Ectodermal cell (in vitro differentiated cells): ENCODE data around the gene ZBTB16.
A peak's percentile ranks its signal among the peaks of the same experiment; 100 is the strongest.

Experiments used
- H3K27ac ChIP-seq: 2 replicates; pipeline ENCODE4 v1.7.0; 2013; ENCODE audit warnings: mild to moderate bottlenecking, low read depth, low read length; ENCODE audit not compliant: insufficient read depth, poor library complexity, severe bottlenecking
- H3K27me3 ChIP-seq: 2 replicates; pipeline ENCODE4 v1.7.0; 2013; ENCODE audit warnings: mild to moderate bottlenecking, low read length; ENCODE audit not compliant: insufficient read depth, control insufficient read depth, poor library complexity, severe bottlenecking
- H3K36me3 ChIP-seq: one replicate; pipeline ENCODE4 v1.7.0; 2013; ENCODE audit warnings: low read length; ENCODE audit not compliant: control insufficient read depth, insufficient read depth
- H3K4me1 ChIP-seq: one replicate; pipeline ENCODE4 v1.7.0; 2013; ENCODE audit warnings: low read length; ENCODE audit not compliant: control insufficient read depth, insufficient read depth
- H3K4me3 ChIP-seq: 2 replicates; pipeline ENCODE4 v1.7.0; 2013; ENCODE audit warnings: low read depth, low read length, control low read depth; ENCODE audit not compliant: insufficient read depth
- H3K9me3 ChIP-seq: 2 replicates; pipeline ENCODE4 v1.7.0; 2013; ENCODE audit warnings: mild to moderate bottlenecking, low read length, moderate library complexity; ENCODE audit not compliant: control insufficient read depth
- WGBS, 2 experiments: methylation state at CpG; one replicate each; pipeline ENCODE4 v1.1.7; 2013; ENCODE audit warnings: missing lambda C conversion rate in 2 of 2; 5-methylcytosine and 5-hydroxymethylcytosine counted together

ZBTB16 gene

DNA sequence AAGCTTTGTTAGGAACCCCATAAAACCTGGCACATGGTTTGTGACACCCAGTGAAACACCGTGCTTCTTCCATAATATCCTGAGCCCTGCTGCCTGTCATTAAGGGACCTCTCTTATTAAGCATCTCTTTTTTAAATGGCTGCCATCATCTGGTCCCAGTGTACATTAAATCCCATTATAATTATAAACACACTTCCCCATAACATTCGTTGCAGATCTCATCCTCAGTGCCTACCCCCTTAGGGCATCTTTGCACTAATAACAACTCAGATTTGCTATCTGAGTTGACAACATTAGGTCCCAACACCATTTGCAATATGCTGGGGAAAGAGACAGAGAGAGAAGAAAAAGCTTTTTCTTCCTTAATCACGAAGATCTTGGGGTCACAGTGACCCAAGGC, 4.7 kb upstream of the ZBTB16 start:
- Histone ChIP-seq H3K4me3 (no peak overlapping the region), H3K4me1 (peaks cover 33% of the 10 kb centered on the region), H3K27ac (no peak overlapping the region), H3K27me3 (peaks cover 26% of the 10 kb centered on the region), H3K9me3 (no peaks in the 10 kb centered on the region), H3K36me3 (no peaks in the 10 kb centered on the region)
- WGBS, 2 experiments, result 71 to 86% methylated on average over 3 of the region's 3 CpGs

DNA sequence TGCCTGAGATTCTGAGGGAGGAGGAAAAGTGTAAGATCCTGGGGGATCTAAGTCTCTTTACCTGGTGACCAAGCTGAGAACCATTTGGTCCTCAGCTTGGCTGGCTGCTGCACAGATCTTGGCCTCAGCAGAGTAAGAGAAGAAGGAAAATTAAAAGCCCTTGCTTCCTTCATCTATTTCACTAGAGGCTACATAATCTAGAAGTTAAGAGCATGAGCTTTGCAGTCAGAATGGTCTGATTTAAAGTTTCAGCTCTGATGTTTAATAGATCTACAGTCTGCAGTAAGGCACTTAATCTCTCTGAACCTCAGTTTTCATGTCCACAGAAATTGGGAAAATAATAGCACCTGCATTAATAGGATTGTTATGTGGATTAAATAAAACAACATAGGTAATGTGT, 3.1 kb upstream of the ZBTB16 start:
- Histone ChIP-seq H3K36me3 (no peaks in the 10 kb centered on the region), H3K9me3 (no peaks in the 10 kb centered on the region), H3K4me3 (no peak overlapping the region), H3K27me3 (peaks cover 42% of the 10 kb centered on the region), H3K27ac (no peak overlapping the region), H3K4me1 (peaks cover 34% of the 10 kb centered on the region)

DNA sequence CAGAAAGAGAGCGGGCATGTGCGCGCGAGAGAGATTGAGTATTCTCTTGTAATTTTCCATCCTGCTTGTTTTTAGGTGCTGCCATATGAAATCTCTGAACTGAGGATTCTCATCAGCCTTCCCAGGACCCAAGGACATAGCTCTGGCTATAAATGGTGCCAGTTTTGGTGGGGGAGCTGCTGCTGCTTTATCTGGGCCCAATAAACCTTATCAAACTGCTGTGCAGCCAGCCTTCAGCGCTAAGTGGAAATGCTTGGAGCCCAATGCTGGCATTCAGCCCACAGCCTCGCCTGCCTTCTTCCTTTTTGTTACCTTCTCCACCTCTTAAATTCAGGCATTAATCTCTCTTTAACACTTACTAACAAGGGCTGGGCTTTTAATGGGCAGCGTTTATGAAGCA, 2.4 kb upstream of the ZBTB16 start:
- Histone ChIP-seq H3K9me3 (no peaks in the 10 kb centered on the region), H3K4me3 (no peak overlapping the region), H3K27ac (no peak overlapping the region), H3K4me1 (peaks cover 40% of the 10 kb centered on the region), H3K27me3 (peaks cover 49% of the 10 kb centered on the region), H3K36me3 (no peaks in the 10 kb centered on the region)
- WGBS, 2 experiments, result 81 to 82% methylated on average over 7 of the region's 7 CpGs

DNA sequence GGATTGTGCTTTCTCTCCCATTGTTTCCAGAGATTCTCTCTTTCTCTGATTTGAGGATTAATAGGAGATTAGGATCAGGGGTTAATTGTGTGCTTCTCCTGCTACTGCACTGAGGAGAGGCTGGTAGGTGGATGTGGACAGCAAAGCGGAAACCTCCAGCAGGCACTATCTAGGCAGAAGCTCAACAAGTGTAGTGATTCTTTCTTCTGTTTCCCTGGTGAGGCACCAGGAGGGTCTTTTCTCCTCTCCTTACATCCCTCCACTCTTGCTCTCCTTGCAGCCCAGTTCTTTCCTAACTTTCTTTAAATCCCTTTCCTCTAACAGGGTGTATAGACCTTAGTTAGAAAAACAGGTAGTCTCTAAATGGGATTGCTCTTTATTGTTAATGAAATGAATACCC, 1.9 kb upstream of the ZBTB16 start:
- Histone ChIP-seq H3K27me3 (peaks cover 54% of the 10 kb centered on the region), H3K27ac (peak overlapping the region; percentile 11), H3K36me3 (no peaks in the 10 kb centered on the region), H3K4me3 (no peak overlapping the region), H3K4me1 (peaks cover 41% of the 10 kb centered on the region), H3K9me3 (no peaks in the 10 kb centered on the region)
- WGBS, 2 experiments, result 21 to 35% methylated on average over 1 of the region's 1 CpG

DNA sequence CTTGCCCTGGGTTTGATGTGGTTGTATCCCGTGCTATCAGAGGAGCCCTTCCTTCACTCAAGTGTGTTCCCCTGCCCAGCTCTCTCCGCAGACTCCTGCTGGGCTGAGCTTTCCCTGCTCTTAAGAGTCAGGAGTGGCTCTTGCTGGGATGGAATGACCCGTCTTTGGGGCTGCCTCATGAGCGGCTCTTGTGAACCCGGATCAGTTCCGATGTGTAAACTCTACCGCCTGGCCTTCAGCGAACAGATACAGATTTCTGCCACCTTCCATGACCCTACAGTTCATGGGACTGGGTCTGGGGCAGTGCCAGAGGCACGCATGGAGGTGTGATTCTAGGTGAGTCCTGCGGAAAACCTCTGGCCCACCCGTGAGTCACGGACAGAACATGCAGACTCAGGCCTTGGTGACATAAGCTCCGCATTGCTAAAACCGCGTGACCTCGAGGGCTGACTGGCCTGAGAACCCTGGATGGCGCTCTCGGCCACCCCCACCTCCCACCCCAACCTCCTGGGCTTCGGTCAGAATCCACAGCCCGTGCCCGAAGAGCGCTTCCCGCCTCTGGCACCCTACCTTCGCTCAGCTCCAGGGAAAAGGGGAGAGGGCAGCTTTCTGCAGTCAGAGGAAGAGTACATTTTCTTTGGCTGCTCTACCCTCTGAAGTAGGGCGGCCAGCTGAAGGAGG, 1.3 kb upstream of the ZBTB16 start:
- Histone ChIP-seq H3K9me3 (no peaks in the 10 kb centered on the region), H3K27me3 (peaks cover 59% of the 10 kb centered on the region), H3K4me1 (peaks cover 46% of the 10 kb centered on the region), H3K27ac (peak overlapping the region; percentile 11), H3K4me3 (peak overlapping the region; percentile 36), H3K36me3 (peaks cover 3% of the 10 kb centered on the region)
- 5 to 6% methylated on average over 24 to 25 of the region's 25 CpGs for WGBS, 2 experiments

DNA sequence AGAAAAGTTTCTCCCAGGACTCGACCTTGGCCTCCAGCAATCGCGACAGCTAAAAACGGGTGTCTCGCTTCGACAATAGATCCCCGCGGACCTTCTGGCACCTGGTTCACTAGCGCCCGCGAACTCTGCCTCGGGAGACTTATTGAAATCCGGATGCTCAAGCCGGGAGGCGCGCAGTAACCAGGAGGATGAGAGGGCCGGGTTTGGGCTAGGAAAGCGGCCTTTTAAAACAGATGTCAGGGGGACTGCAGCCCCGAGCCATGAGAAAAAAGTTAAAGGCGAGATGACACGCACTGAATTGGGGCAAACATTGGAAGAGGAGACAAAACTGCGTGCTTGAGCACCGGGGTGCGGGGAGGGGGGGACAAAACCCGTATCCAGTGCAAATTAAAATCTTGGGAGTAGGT, 637 bp upstream of the ZBTB16 start:
- Histone ChIP-seq H3K36me3 (peaks cover 10% of the 10 kb centered on the region), H3K9me3 (no peaks in the 10 kb centered on the region), H3K4me3 (peak overlapping the region; percentile 36), H3K27me3 (peaks cover 67% of the 10 kb centered on the region), H3K27ac (peak overlapping the region; percentile 50), H3K4me1 (peaks cover 47% of the 10 kb centered on the region)
- WGBS, 2 experiments, result 2 to 3% methylated on average over 25 of the region's 25 CpGs

DNA sequence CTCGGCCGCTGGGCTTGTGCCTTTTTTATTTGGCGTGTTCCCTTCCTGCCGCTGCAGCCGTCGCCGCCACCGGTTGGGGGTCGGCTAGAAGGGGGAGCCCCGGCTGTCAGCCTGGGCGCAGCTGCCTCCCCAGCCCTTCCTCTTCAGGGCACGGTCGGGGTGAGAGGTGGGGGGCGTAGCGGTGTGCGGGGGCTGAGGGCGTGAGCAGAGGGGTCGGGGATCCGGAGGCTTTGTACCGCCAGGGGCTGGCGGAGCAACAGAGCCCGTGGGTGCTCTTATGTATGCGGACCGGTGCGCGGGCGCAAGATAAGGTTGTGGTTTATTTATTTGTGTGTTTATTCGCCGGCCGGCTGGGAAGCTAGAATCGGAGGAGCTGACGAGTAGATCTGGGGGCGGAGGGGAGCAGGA, 477 bp downstream of the ZBTB16 start:
- peaks cover 52% of the 10 kb centered on the region for H3K4me1 ChIP-seq
- H3K27ac ChIP-seq, result peak overlapping the region; percentile 63
- WGBS, 2 experiments, result 0 to 1% methylated on average over 33 of the region's 33 CpGs
- H3K4me3 ChIP-seq, result peak overlapping the region; percentile 92
- peaks cover 20% of the 10 kb centered on the region for H3K36me3 ChIP-seq
- no peaks in the 10 kb centered on the region for H3K9me3 ChIP-seq
- peaks cover 68% of the 10 kb centered on the region for H3K27me3 ChIP-seq

DNA sequence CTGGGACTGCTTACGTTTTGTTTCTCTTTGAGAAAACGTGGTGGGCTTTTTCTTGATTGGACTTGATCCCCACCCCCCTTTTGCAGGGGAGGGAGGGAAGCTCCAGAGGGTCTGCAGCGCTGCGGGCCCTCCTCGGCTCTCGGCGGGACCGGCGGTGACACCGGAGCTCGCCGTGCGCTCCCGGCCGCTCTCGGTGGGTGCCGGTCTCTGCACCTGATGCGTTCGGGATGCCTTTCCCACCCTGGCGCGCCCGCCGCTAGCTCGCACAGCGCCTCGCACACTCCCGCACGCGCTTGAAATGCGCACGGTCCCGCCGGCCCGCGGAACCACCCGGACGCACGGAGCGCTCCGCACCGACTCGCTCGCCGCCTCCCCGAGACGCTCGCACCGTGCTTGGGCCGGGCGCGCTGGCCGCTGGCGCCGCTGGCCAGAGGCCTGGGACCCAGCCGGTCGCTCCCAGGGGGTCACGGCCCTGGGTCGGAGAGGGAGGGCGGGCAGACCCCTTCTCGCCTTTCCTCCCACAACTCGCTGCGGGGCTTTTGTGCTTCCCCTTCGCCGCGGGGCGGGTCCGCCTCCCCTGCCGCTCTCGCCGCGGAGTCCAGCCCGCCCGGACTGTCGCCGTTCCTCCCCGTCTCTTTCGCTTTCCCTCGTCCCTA, 1.0 kb downstream of the ZBTB16 start:
- peaks cover 20% of the 10 kb centered on the region for H3K36me3 ChIP-seq
- H3K27ac ChIP-seq, result peak overlapping the region; percentile 63
- peak overlapping the region; percentile 92 for H3K4me3 ChIP-seq
- 0% methylated on average over 78 of the region's 78 CpGs for WGBS, 2 experiments
- peaks cover 68% of the 10 kb centered on the region for H3K27me3 ChIP-seq
- peaks cover 57% of the 10 kb centered on the region for H3K4me1 ChIP-seq
- no peaks in the 10 kb centered on the region for H3K9me3 ChIP-seq

DNA sequence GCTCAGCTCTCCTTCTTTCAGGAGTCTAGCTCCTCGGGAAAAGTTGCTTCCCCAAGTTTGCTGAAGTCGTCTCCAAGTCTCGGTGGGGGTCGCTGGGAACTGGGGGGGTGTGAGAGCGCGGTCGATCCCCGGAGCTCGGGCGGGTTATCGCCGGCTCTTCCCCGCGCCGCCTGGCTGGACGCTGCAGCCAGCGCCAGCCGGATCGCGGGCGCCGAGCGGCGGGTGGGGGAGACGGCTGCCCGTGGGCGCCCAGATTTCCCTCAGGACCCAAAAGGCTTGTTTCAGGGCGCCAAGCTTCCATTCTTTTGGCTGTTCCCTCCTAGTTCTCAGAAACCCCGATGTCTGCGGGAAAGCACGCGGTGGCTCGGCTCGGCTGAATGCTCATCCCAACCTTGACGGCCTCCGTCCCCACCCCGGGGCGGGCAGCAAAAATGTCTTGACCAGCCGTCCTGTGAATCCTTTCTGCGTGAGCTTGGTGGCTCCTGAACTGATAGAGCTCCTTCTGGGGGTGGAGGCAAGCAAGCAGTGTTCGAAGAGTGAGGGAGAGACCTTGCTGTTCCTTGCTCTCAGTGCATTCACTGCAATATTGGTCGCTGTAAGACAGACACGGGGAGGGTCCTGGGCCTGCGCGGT, 1.7 kb downstream of the ZBTB16 start:
- H3K4me3 ChIP-seq, result peak overlapping the region; percentile 92

DNA sequence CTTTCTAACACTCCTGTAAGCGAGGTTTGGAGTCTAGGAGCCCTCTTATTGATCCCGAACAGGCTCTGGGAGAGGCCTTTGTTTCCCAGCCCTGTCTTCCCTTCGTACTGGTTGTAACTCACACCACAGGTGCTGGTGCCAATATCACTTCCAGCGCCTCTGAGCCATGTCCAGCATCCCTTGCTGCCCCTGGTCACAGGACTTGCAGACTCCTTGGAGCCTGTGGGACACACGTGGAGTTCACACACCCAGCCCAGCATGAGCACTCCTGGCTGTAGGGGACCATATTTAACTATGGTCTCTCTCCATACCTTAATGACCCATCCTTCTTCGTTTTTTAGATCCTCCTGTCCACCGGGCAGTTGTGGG, 2.2 kb downstream of the ZBTB16 start:
- 24 to 27% methylated on average over 6 to 7 of the region's 7 CpGs for WGBS, 2 experiments
- no peaks in the 10 kb centered on the region for H3K9me3 ChIP-seq
- H3K36me3 ChIP-seq, result peaks cover 20% of the 10 kb centered on the region
- no peak overlapping the region for H3K27ac ChIP-seq
- peak overlapping the region; percentile 92 for H3K4me3 ChIP-seq
- H3K4me1 ChIP-seq, result peaks cover 58% of the 10 kb centered on the region
- peaks cover 62% of the 10 kb centered on the region for H3K27me3 ChIP-seq

More for the DNA sequence above, 1.7 kb downstream of the ZBTB16 start:
- Histone ChIP-seq H3K27me3 (peaks cover 67% of the 10 kb centered on the region), H3K27ac (no peak overlapping the region), H3K4me1 (peaks cover 61% of the 10 kb centered on the region), H3K36me3 (peaks cover 20% of the 10 kb centered on the region), H3K9me3 (no peaks in the 10 kb centered on the region)
- WGBS, 2 experiments, result 1% methylated on average over 45 of the region's 45 CpGs
